Omental fat pad (tissue), 4 donors: ENCODE measurements around the gene AKR1C3. TPM values are rescaled to one million over a fixed set of nuclear protein-coding genes. Genes with fewer than 3 reads are reported as not detected.

Experiments
- ATAC-seq: fragments of 150-250 bp; one replicate; pipeline ENCODE4 v1.9.1; 2016; ENCODE audit warnings: mild to moderate bottlenecking, moderate library complexity; ENCODE audit not compliant: low FRiP score
- DNase-seq: peaks from one replicate; pipeline ENCODE4 v3.0.0-alpha.2; 2019; ENCODE audit warnings: low spot score
- total RNA-seq, 4 donors: library from RNA; depleted of rRNA; stranded (reverse); fragments of >200 nt; gene quantifications; one replicate each; pipeline ENCODE4 v1.1.0, GENCODE V29; 2016
- TF ChIP-seq, protein P1 (sequence below), 3 donors: fragments of 450-650 bp; IDR thresholded peaks; one replicate each; pipeline ENCODE4 v1.5.1; 2016 to 2017; ENCODE audit warnings: antibody characterized with exemption in 3 of 3, mild to moderate bottlenecking in 3 of 3, moderate library complexity in 2 of 3

Gene AKR1C3
- total RNA-seq, 4 donors from 2014 or later: 71.0 to 147 (median 116) TPM

DNA sequence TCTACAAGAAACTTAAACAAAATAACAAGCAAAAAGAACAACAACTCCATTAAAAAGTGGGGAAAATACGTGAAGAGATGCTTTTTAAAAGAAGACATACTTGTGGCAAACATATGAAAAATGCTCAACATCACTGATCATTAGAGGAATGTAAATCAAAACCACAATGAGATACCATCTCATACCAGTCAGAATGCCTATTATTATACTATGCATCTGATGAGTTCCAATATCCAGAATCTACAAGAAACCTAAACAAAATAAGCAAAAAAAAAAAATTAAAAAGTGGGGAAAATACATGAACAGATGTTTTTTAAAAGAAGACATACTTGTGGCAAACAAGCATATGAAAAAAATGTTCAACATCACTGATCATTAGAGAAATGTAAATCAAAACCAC, 29.6 kb upstream of the AKR1C3 start:
- DNase-seq (no peak), ATAC-seq (no peak)
- TF ChIP-seq, protein P1, sequence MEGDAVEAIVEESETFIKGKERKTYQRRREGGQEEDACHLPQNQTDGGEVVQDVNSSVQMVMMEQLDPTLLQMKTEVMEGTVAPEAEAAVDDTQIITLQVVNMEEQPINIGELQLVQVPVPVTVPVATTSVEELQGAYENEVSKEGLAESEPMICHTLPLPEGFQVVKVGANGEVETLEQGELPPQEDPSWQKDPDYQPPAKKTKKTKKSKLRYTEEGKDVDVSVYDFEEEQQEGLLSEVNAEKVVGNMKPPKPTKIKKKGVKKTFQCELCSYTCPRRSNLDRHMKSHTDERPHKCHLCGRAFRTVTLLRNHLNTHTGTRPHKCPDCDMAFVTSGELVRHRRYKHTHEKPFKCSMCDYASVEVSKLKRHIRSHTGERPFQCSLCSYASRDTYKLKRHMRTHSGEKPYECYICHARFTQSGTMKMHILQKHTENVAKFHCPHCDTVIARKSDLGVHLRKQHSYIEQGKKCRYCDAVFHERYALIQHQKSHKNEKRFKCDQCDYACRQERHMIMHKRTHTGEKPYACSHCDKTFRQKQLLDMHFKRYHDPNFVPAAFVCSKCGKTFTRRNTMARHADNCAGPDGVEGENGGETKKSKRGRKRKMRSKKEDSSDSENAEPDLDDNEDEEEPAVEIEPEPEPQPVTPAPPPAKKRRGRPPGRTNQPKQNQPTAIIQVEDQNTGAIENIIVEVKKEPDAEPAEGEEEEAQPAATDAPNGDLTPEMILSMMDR (IDR thresholded peaks at IDR 0.05): no peak

DNA sequence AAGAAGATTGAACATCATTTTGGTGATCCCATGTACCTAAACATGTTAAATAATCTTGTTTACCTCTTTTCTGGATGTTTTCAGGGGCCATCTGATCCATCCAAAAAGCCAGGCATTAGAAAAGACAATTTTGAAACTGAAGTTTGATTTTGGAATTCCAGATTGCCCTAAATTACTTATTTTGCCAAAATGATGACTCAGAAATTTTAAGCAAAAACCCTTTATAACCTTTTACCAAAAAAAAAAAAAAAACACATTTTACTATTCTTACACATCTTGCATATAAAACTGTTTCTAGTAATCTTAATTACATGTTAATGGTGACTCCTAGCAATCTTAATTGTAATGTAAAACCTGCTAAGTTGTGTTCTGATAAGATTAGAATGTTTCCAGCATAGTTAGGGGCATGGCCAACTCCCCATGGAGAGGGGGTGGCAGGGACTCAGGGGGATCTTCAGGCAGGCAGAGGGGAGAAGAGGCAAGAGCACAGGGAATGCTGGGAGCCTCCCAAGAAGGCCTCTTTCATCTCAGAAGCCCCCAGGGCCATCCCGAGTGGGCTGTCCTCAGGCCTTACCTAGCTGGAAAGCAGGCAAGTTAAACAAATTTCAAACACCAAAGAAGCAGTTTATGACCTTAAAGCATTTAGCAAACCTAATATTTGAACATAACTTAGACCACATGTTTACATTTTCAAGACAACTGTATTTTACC, 25.8 kb upstream of the AKR1C3 start:
- TF ChIP-seq, protein P1 (IDR thresholded peaks at IDR 0.05): no peak
- ATAC-seq: no peak
- no peak for DNase-seq

DNA sequence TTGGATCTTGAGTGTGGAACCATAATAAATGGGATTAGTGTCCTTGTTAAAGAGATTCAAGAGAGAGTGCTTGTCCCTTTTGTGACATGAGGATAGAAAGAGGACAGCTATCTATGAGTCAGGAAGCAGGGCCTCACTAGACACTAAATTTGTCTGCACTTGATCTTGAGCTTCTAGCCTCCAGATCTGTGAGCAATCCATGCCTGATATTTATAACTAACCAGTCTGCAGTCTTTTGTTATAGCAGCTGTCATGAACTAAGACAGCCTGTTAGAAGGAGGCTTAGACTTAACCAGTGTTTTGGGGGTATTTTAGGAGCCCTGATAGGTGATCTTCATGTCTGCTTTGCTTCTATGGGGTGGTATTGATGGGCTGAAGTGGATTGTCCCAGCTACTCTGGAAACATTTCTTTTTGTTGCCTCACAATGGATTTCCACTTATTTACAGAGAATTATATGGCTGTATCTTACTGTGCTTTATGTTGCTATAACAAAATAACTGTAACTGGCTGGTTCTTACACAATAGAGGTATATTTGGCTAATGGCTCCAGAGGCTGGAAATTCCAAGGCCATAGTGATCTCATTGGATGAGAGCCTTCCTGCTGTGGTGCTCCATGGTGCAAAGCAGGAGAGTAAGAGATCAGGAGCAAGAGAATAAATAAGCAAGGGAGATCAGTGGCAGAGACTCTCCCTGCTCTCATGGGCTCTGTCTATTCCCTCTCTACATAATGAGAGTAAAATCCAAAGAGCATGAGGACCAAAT, 23.4 kb upstream of the AKR1C3 start:
- ATAC-seq (peak; percentile 21), DNase-seq (no peak)
- TF ChIP-seq, protein P1 (IDR thresholded peaks at IDR 0.05): no peak

DNA sequence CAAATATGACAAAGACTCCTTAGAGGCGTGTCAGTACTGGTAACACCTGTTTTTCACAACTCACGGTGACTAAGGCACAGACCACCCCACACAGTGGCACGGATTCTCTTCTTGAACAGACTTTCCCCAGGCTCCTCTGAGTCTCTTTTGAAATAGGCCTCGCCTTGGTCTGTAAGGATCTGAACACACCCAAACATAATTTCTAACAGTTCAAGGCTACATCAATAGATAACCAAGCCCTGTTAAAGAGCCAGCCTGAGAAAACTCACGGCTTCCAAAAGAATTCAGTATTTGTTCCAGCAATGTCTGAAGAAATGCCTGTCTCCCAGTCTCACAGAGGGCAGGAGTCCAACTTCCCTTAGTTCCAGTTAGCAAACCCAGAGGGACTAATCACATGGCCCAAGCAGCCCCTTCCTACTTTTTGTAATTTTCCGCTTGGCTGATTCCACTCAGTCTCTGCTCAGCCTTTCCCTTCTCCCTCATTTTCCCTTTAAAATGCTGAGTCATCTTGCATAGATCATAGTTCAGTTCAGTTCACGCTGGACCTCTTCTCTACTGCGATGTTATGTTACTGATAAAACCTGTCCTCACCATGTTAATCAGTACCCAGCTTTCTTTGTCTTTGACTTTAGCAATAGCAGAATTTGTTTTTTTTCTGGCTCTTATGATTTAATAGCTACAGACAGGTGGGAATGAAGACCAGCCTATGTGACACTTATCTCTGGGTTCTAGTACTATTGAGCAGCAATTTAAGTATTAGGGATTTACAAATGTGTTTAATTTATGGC, 22.6 kb upstream of the AKR1C3 start:
- TF ChIP-seq, protein P1 (IDR thresholded peaks at IDR 0.05): no peak
- ATAC-seq (peak; percentile 97), DNase-seq (no peak)

DNA sequence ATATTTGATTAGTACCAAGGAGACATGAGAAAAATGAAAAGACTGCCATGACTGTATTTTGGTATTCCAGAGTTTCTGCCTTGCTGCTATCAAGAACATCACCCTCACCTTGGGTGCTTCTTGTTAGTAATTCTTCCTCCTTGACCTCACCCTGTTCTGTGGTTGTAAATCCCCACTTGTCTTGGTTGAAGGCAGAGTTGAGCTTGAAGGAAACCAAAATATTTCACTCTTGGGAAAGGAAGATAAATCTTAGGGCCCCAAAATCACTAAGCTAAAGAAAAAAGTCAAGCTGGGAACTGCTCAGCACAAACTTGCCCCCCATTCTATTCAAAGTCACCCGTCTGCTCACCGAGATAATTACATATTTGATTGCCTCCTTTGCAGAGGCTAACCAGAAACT, 20.6 kb upstream of the AKR1C3 start:
- ATAC-seq: no peak
- TF ChIP-seq, protein P1 (IDR thresholded peaks at IDR 0.05): no peak
- no peak for DNase-seq

DNA sequence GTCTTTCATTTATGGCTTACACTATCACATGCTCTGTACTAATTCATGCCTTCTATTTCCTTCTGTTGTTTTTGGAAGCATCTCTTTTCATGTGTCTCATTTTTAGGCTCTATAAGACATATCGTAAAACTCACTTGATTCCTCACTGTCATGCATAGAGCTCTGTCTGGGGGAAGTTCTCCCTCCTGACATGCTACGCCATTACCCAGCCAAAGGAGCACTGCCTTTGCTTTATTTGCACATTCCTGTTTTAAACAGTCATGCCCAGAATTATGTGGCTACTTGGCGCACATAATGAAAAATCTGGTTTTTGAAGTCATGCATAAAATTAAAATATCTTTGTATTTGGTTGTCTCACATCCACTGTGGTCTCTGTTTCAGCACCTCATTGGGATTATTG, 17.6 kb upstream of the AKR1C3 start:
- DNase-seq: no peak
- TF ChIP-seq, protein P1 (IDR thresholded peaks at IDR 0.05): no peak
- ATAC-seq: no peak
